MM.1S (cell line): Measurements from ENCODE around the gene MUC20.
A peak's percentile ranks its signal among the peaks of the same experiment; 100 is the strongest.

Source experiments
- DNase-seq: peaks from one replicate; pipeline ENCODE4 v3.0.0-alpha.2; 2015
- H2AFZ ChIP-seq: fragments of 300-600 bp; sonication (generic); 2 replicates; pipeline ENCODE4 v1.6.0; 2016; ENCODE audit warnings: antibody characterized with exemption, low read length
- H3F3A ChIP-seq: fragments of 300-600 bp; sonication (generic); 2 replicates; pipeline ENCODE4 v1.6.1; 2016; ENCODE audit warnings: mild to moderate bottlenecking, antibody characterized with exemption, low read length, moderate library complexity, mixed read lengths; ENCODE audit not compliant: insufficient read depth
- H3K27ac ChIP-seq: fragments of 300-600 bp; sonication (generic); 2 replicates; pipeline ENCODE4 v1.5.1; 2016; ENCODE audit warnings: mild to moderate bottlenecking, low read length
- H3K27me3 ChIP-seq: fragments of 300-600 bp; sonication (generic); replicated peaks from 2 replicates; pipeline ENCODE4 v1.6.0; 2016; ENCODE audit warnings: low read length; ENCODE audit not compliant: insufficient read depth
- H3K36me3 ChIP-seq: fragments of 300-600 bp; sonication (generic); replicated peaks from 2 replicates; pipeline ENCODE4 v1.6.1; 2016; ENCODE audit warnings: mild to moderate bottlenecking, low read length, mixed read lengths; ENCODE audit not compliant: insufficient read depth
- H3K4me1 ChIP-seq: fragments of 300-600 bp; sonication (generic); 2 replicates; pipeline ENCODE4 v1.6.1; 2016; ENCODE audit warnings: low read length, mixed read lengths
- H3K4me2 ChIP-seq: fragments of 300-600 bp; sonication (generic); 2 replicates; pipeline ENCODE4 v1.6.0; 2016; ENCODE audit warnings: low read depth, low read length
- H3K4me3 ChIP-seq: fragments of 300-600 bp; sonication (generic); 2 replicates; pipeline ENCODE4 v1.5.1; 2016; ENCODE audit warnings: low read length, mixed read lengths
- H3K79me2 ChIP-seq: fragments of 300-600 bp; sonication (generic); 2 replicates; pipeline ENCODE4 v1.6.1; 2016; ENCODE audit warnings: mixed run types, low read length, mixed read lengths
- H3K9ac ChIP-seq: fragments of 300-600 bp; sonication (generic); 2 replicates; pipeline ENCODE4 v1.6.1; 2016; ENCODE audit warnings: low read length, mixed read lengths
- H3K9me2 ChIP-seq: fragments of 300-600 bp; sonication (generic); replicated peaks from 2 replicates; pipeline ENCODE4 v1.6.1; 2016; ENCODE audit warnings: mild to moderate bottlenecking, low read length, mixed read lengths; ENCODE audit not compliant: insufficient read depth
- H3K9me3 ChIP-seq: fragments of 300-600 bp; sonication (generic); replicated peaks from 2 replicates; pipeline ENCODE4 v1.6.1; 2016; ENCODE audit warnings: mild to moderate bottlenecking, low read length, mixed read lengths; ENCODE audit not compliant: insufficient read depth
- H4K20me1 ChIP-seq: fragments of 300-600 bp; sonication (generic); 2 replicates; pipeline ENCODE4 v1.6.1; 2016; ENCODE audit warnings: mild to moderate bottlenecking, low read length, moderate library complexity, mixed read lengths; ENCODE audit not compliant: insufficient read depth
- CTCF ChIP-seq: fragments of 300-600 bp; sonication (generic); IDR thresholded peaks from 2 replicates; pipeline ENCODE4 v1.5.1; 2016; ENCODE audit warnings: antibody characterized with exemption, low read length, mixed read lengths
- EZH2 ChIP-seq: fragments of 300-600 bp; sonication (generic); optimal IDR thresholded peaks from 2 replicates; pipeline ENCODE3; 2017; ENCODE audit warnings: low read depth, mild to moderate bottlenecking, antibody characterized with exemption, low read length, mixed read lengths
- EZH2phosphoT487 ChIP-seq: fragments of 300-600 bp; sonication (generic); IDR thresholded peaks from 2 replicates; pipeline ENCODE4 v1.6.1; 2018; ENCODE audit warnings: antibody characterized with exemption, low read length

The MUC20 gene

GRCh38 chr3:195757827-195758226 lies 37.0 kb downstream of the MUC20 start:
- no peak overlapping the region for H2AFZ ChIP-seq
- no peaks in the 10 kb centered on the region for H3K9me3 ChIP-seq
- H4K20me1 ChIP-seq = no peaks in the 10 kb centered on the region
- H3K36me3 ChIP-seq = no peaks in the 10 kb centered on the region
- no peak overlapping the region for H3K4me3 ChIP-seq
- H3K4me1 ChIP-seq = no peaks in the 10 kb centered on the region
- H3K27ac ChIP-seq = no peak overlapping the region
- no peak for DNase-seq
- no peaks in the 10 kb centered on the region for H3K9me2 ChIP-seq
- TF ChIP-seq EZH2 (no peak), EZH2phosphoT487 (no peak), CTCF (no peak)
- H3K4me2 ChIP-seq = no peak overlapping the region
- no peak overlapping the region for H3K9ac ChIP-seq
- H3K79me2 ChIP-seq = no peaks in the 10 kb centered on the region
- H3K27me3 ChIP-seq = peaks cover 70% of the 10 kb centered on the region
- no peaks in the 10 kb centered on the region for H3F3A ChIP-seq

GRCh38 chr3:195758721-195759353 lies 38.1 kb downstream of the MUC20 start:
- H3K4me2 ChIP-seq = no peak overlapping the region
- no peak overlapping the region for H3K9ac ChIP-seq
- no peaks in the 10 kb centered on the region for H3K79me2 ChIP-seq
- no peak overlapping the region for H3K4me3 ChIP-seq
- no peak for DNase-seq
- H2AFZ ChIP-seq = no peak overlapping the region
- no peak overlapping the region for H3K27ac ChIP-seq
- H4K20me1 ChIP-seq = no peaks in the 10 kb centered on the region
- no peaks in the 10 kb centered on the region for H3K36me3 ChIP-seq
- no peaks in the 10 kb centered on the region for H3K9me3 ChIP-seq
- no peaks in the 10 kb centered on the region for H3K9me2 ChIP-seq
- H3F3A ChIP-seq = no peaks in the 10 kb centered on the region
- no peak for TF ChIP-seq CTCF
- TF ChIP-seq EZH2phosphoT487 = no peak
- TF ChIP-seq EZH2 = no peak
- peaks cover 74% of the 10 kb centered on the region for H3K27me3 ChIP-seq
- H3K4me1 ChIP-seq = no peaks in the 10 kb centered on the region

- Histone ChIP-seq H3F3A (no peaks in the 10 kb centered on the region), H4K20me1 (no peaks in the 10 kb centered on the region), H3K4me1 (no peaks in the 10 kb centered on the region), H3K27me3 (peaks cover 84% of the 10 kb centered on the region), H3K9me3 (no peaks in the 10 kb centered on the region), H3K9ac (no peak overlapping the region), H3K9me2 (no peaks in the 10 kb centered on the region), H3K36me3 (no peaks in the 10 kb centered on the region), H3K4me2 (no peak overlapping the region), H3K27ac (no peak overlapping the region), H3K79me2 (no peaks in the 10 kb centered on the region), H2AFZ (no peak overlapping the region), H3K4me3 (no peak overlapping the region)
- DNase-seq = peak; percentile 3
- TF ChIP-seq EZH2 (no peak), EZH2phosphoT487 (no peak), CTCF (no peak)
These were observed 39.8 kb downstream of the MUC20 start for GRCh38 chr3:195760345-195761122.
